Measurements from ENCODE around the gene ANKRD35.

DNA sequence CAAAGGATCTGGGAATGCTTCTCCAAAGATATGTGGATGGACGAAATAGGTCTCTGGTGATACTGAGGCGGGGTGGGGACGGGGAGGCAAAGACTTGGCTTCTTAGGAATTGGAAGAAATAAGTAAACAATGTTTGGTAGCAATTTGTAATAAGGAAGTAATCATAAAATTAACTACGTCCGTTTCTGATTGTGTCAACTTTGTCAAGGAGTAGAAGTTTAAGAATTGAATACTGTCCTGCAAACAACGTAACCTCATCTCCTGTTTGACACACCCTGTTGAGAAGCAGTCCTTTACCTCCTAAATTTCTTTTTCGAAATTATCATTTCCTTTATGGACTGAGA is 61.2 kb downstream of the ANKRD35 start:
- TF ChIP-seq, protein P1, sequence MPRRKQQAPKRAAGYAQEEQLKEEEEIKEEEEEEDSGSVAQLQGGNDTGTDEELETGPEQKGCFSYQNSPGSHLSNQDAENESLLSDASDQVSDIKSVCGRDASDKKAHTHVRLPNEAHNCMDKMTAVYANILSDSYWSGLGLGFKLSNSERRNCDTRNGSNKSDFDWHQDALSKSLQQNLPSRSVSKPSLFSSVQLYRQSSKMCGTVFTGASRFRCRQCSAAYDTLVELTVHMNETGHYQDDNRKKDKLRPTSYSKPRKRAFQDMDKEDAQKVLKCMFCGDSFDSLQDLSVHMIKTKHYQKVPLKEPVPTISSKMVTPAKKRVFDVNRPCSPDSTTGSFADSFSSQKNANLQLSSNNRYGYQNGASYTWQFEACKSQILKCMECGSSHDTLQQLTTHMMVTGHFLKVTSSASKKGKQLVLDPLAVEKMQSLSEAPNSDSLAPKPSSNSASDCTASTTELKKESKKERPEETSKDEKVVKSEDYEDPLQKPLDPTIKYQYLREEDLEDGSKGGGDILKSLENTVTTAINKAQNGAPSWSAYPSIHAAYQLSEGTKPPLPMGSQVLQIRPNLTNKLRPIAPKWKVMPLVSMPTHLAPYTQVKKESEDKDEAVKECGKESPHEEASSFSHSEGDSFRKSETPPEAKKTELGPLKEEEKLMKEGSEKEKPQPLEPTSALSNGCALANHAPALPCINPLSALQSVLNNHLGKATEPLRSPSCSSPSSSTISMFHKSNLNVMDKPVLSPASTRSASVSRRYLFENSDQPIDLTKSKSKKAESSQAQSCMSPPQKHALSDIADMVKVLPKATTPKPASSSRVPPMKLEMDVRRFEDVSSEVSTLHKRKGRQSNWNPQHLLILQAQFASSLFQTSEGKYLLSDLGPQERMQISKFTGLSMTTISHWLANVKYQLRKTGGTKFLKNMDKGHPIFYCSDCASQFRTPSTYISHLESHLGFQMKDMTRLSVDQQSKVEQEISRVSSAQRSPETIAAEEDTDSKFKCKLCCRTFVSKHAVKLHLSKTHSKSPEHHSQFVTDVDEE (CRISPR knock-in tag; IDR thresholded peaks at IDR 0.05), result no peak
- no peak for TF ChIP-seq ZFP3 (CRISPR knock-in tag; IDR thresholded peaks at IDR 0.05)
- no peak for TF ChIP-seq OSR1 (CRISPR knock-in tag; IDR thresholded peaks at IDR 0.05)
- TF ChIP-seq RARB (CRISPR knock-in tag; IDR thresholded peaks at IDR 0.05), result no peak
- TF ChIP-seq, protein P2, sequence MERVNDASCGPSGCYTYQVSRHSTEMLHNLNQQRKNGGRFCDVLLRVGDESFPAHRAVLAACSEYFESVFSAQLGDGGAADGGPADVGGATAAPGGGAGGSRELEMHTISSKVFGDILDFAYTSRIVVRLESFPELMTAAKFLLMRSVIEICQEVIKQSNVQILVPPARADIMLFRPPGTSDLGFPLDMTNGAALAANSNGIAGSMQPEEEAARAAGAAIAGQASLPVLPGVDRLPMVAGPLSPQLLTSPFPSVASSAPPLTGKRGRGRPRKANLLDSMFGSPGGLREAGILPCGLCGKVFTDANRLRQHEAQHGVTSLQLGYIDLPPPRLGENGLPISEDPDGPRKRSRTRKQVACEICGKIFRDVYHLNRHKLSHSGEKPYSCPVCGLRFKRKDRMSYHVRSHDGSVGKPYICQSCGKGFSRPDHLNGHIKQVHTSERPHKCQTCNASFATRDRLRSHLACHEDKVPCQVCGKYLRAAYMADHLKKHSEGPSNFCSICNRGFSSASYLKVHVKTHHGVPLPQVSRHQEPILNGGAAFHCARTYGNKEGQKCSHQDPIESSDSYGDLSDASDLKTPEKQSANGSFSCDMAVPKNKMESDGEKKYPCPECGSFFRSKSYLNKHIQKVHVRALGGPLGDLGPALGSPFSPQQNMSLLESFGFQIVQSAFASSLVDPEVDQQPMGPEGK (CRISPR knock-in tag; IDR thresholded peaks at IDR 0.05; ENCODE audit: borderline replicate concordance), result no peak
